Cardiac fibroblast (primary cell): ENCODE results near the gene CLDN2.

Source experiments
- DNase-seq, 2 donors: peaks; one replicate each; pipeline versions ENCODE4 v3.0.0 to v3.0.0-alpha.2; 2010; ENCODE audit warnings: low read depth in 2 of 2
- H3K4me3 ChIP-seq, 2 donors: replicated peaks in 1 of 2; 1 replicate in 1 of 2; 2 replicates in 1 of 2; pipeline ENCODE4 v1.5.1; 2011; ENCODE audit warnings: low read depth in 2 of 2, low read length in 2 of 2, mild to moderate bottlenecking in 2 of 2, moderate library complexity in 1 of 2
- CTCF ChIP-seq: IDR thresholded peaks from one replicate; pipeline ENCODE4 v1.5.1; 2011; ENCODE audit warnings: low read depth, mild to moderate bottlenecking, low read length, inconsistent platforms

CLDN2 gene

GRCh38 chrX:106946464-106946863 lies 26.3 kb downstream of the CLDN2 start:
- no peak for TF ChIP-seq CTCF
- no peak overlapping the region for H3K4me3 ChIP-seq
- DNase-seq, result no peak

GRCh38 chrX:106948641-106949040 lies 28.4 kb downstream of the CLDN2 start:
- TF ChIP-seq CTCF, result no peak
- H3K4me3 ChIP-seq, result no peak overlapping the region
- peak in 1 of 2 donors; percentile 25 for DNase-seq

- H3K4me3 ChIP-seq, result no peak overlapping the region
- TF ChIP-seq CTCF, result no peak
- DNase-seq, result no peak
Observed at GRCh38 chrX:106949366-106949765, 29.2 kb downstream of the CLDN2 start.

GRCh38 chrX:106950381-106950780 lies 30.2 kb downstream of the CLDN2 start:
- TF ChIP-seq CTCF, result no peak
- no peak overlapping the region for H3K4me3 ChIP-seq
- DNase-seq, result no peak

GRCh38 chrX:106951230-106951629 lies 31.0 kb downstream of the CLDN2 start:
- no peak overlapping the region for H3K4me3 ChIP-seq
- no peak for DNase-seq
- TF ChIP-seq CTCF, result no peak

GRCh38 chrX:106952089-106952488 lies 31.9 kb downstream of the CLDN2 start:
- no peak for DNase-seq
- no peak overlapping the region for H3K4me3 ChIP-seq
- no peak for TF ChIP-seq CTCF

- no peak for TF ChIP-seq CTCF
- H3K4me3 ChIP-seq, result no peak overlapping the region
- no peak for DNase-seq
Observed at GRCh38 chrX:106952538-106952937, 32.3 kb downstream of the CLDN2 start.
